Fibroblast of gingiva (primary cell): ENCODE measurements around the gene CEP164.

ENCODE experiments used
- DNase-seq: peaks from one replicate; pipeline ENCODE4 v3.0.0-alpha.2; 2011; ENCODE audit warnings: low read depth

The CEP164 gene

DNA sequence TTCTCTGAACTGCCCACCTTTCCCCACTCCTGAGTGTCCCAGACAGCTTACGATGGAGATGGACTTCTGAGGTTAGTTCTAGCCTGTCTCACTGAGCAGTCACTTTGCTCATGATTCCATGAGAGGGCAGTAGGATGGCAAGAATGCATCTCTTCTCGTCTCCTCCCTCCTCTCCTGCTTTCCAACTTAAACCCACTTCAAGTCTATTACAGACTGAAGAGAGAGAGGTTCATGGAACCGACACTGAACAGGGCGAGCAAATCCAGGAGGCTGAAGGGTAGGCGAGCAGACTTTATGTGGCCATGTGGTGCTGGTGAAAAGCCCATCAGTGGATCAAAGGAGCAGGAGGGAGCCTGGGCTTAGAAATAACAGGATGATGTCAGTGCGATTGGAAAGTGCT lies 38.6 kb downstream of the CEP164 start:
- DNase-seq: no peak

DNA sequence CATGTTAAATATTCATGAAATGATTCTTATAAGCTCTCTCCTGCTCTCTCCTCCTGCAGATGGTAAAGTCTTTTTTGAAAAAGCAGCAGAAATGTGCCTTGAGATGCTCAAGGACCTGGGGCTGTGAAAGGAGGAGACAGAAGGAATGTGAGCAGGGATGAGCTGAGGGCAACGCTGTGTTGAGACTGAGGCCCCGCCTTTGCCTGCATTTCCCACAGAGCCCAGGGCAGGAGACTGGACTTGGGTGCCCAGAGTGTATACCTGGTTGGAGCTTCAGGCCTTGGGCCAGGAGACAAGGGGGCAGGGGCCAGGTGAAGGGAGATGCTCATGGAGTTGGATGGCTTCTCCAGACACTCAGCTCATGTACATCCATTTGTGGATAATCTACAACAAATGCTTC lies 39.2 kb downstream of the CEP164 start:
- no peak for DNase-seq

DNA sequence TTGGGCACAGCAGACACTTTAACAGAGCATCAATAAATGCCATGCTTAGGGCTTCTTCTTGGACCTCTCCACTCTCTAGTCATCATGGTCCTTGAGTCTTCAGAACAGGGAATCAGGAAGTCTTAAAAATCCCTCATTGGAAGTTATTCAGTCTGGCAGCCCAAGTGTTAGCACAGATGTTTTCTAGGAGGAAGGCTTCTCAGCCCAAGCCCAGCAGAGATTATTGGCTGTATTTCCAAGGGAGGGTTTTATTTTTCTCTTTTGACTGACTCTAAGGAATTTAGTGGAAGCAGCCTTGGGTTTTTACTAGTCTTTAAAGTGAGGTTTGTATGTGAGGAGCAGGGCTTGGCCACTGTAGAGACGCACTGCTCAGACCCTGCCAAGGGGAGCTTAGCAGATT lies 41.9 kb downstream of the CEP164 start:
- DNase-seq: no peak

DNA sequence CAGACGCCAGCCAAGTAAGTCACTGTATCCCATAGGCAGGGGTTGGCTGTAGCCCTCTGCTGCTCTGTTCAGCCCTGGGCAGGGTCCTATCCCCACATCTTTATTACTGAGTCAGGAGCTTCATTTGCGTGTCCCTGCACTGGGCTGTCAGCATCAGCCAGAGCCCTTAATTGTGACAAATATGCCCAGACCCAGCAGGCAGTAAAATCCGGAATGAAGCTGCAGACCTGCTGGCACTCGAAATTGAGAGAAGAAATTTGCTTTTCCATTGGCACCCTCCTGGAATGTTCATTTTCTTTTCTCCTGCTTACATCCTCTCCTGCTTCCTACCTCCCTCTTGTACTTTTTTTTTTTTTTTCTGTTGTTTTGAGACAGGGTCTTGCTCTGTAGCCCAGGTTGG lies 43.8 kb downstream of the CEP164 start:
- no peak for DNase-seq

DNA sequence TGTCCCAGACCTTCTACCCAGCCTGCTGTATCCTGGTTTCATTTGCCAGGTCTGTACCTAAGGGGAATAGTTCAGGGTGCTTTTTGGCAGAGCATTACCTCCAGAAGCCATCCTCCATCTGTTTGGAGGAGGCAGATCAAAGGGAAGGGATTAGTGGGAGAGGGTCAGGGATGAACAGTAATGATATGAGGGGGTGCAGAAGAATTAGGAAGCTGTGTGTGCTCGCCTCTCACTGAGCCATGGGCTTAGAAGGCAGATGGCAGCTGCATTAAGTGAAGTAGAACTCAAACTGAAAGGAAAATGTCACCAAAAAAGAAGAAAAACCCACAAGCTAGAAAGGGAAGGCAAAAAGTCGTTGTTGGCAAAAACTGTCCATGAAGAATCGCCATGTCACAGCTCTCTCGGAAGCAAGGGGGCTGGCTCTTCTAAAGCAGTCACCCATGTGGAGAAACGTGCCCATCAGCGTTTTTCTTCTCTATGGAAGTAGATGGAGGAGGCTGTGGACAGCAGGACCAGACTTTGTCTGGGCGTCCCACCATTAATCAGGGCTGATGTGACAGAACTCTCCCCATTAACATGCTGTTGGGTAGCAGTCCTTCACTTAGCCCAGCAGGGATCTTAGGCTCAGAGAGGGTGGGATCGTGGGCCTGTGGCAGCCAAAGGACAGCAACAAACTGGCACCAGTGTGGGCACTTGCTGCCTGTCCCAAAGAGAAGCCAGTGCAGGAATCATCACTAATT lies 46.8 kb downstream of the CEP164 start:
- no peak for DNase-seq

DNA sequence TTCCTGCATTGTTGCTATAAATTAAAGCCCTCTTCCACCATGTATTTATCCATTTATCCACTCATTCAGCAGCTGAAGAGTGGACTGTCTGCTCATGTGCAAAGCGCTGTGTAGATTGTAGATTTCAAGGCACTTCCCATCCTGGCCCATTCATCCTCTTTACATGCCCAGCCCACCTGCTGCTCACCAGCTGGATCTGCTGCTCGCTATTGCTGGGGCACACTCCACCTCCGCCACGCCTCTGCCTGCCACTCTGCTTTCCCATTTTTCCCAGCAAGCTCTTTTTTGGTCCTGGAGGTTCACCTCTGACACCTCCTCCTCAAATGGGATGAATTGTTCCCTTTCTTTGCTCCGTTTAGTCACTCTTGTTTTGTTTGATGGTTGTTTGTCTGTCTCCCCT lies 48.3 kb downstream of the CEP164 start:
- DNase-seq: no peak

DNA sequence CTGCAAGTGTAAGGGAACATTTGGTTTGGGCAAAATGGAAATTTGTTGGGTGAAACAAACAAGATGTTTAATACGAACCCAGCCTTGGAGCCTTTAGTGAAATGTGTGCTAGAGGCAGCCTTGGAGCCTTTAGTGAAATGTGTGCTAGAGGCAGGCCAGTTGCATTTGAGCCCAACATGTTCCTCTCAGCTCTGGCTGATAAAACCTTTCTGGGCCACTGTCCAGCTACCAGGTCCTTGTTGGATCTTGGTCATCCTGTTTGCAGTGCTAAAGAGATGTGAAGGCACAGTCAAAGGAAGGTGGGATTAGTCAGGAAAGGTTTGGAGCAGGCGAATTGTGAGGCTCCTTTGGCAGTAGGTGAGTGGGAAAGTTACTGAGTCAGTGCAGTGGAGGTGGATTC lies 48.9 kb downstream of the CEP164 start:
- no peak for DNase-seq

DNA sequence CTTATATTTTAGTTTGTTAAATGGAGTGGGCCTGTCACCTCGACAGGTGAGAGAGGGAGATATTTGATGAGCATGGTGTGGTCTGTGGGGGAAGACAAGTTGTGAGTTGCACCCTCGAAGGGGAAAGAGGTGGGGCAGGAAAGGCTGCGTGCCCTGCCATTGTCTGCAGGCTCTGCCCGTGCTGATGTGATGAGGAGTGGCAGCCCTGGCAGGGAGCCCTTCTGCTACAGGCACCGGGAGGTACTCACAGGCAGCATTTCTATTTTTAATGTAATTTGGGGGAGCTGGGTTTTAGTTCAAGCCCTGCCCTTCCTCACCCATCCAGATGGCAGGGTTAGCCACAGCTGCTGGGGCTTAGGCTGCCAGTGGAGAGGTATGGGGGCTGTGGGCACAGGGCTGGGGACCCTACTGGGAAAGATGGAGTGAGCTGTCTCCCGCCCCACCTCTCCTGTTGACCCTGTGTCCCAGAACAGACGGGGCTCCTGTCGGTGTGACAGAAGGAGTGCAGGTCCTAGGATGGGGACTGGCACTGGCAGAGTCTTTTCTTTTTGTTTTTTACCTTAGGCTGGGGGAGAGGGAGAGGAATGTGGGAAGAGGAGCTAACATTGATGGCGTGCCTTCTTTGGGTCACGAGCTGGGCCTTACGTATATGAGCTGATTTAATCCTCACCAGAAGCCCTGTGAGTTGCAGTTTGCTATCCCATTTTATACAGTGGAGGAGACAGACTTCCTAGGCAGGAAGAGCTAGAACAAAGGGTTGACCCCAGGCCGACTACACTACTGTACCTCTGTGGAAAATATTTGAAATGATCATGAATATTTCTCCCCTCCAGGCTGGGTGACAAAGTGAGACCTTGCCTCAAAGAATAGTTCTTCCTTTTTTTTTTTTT lies 51.6 kb downstream of the CEP164 start:
- no peak for DNase-seq

DNA sequence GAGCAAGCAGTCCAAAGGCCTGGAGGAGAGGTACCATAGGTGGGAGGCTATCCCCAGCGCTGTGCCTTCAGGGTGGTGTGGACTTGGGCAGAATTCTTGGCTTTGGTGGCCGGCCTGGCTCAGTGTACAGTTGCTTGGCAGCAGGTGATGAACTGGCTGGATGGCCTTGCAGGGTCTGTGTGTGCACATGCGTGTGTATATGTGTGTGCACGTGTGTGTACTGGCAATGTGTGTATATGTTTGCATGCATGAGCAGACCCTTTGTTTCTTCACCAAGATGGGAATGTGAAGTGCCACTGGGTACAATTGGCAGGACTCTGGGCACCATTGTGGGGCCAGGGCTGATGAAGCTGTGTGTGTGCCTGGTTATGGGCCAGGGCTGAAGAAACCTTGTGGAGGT lies 53.0 kb downstream of the CEP164 start:
- DNase-seq: no peak

DNA sequence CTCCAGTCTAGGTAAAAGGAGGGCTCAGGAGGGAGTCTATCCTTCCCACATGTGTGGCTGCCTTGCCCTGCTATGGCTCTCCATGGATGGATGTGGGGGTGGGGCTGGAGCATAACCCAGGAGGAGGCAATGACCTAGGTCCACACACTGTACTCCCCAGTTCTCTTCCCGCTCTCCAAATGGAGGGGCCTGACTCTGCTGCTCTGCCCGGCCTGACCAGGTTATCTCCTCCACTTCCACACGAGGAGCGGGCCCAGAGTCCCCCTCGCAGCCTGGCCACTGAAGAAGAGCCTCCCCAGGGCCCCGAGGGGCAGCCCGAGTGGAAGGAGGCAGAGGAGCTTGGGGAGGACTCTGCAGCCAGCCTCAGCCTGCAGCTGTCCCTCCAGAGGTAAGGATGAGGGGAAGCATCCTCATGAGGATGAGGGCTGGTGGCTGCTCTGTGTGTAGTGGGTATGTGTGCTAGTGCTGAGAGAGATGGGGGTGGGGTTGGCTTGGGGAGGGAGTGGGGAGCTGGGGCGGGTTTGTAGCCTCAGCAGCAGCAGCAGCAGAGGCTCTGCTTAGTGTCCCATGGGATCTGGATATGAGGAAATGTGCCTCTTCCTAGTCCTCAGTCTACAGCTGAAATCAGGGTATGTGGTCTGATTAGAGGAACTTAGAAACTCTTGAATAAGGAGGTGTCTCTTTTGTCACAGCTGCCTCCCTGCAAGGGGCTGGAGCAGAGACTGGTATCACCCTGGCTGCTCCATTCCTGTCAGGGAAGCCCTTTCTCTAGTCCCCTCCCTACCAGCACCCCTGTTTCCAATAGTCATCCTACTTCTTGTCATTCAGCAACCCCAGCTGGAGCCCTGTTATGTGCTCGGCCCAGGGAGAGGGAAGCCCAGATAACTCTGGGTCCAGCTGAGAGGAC lies 54.1 kb downstream of the CEP164 start:
- no peak for DNase-seq

DNA sequence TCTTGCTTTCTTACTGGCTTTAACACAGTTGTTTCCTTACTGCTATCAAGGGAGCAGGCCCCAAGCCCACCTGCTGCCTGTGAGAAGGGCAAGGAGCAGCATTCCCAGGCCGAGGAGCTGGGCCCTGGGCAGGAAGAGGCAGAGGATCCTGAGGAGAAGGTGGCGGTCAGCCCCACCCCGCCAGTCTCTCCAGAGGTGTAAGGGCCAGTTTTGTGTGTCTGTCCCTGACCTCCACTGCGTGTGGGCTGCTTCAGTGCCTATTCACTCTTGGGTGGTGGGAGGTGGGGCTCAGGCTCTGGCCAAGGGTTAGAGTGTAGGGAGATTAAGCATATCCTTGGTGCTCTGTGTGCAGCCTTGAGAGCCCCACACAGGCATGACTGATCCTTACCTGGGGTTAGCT lies 55.1 kb downstream of the CEP164 start:
- DNase-seq: no peak

DNA sequence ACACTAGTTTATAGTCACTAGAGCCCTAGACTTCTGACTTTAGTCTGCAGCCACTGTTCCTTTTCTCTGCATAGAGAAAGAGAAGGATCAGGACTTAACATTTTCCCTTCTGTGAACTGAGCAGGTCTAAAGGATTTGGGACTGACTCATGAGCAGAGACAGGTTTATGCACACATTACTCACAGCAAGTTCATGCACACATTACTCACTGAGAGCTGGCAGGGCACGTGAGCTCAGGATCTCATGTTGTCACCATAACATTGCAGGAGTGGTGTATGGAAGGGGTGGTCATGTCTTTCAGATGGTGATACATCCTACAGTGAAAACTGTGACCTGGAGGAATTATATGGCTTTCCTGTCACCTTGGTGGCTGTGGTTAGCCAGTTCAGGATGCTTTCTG lies 56.4 kb downstream of the CEP164 start:
- peak; percentile 58 for DNase-seq

DNA sequence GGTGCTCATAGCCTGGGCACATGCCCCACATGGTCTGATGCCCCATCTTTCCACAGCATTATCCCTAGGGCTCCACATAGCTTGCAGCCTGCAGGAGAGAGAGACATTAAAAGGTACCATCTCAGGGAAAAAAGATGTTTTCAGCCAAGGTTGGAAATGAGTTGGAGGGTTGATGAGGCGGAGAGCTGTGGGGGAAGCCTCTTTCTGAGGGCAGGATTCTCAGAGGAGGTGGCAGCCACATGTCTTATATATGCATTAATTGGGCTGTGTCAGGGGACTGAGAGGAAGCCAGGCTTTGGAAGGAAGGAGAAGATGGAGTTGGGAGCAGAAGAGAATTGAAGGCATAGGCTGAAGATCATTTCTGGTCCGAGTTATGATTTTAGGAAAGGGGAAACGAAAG lies 57.8 kb downstream of the CEP164 start:
- DNase-seq: no peak

DNA sequence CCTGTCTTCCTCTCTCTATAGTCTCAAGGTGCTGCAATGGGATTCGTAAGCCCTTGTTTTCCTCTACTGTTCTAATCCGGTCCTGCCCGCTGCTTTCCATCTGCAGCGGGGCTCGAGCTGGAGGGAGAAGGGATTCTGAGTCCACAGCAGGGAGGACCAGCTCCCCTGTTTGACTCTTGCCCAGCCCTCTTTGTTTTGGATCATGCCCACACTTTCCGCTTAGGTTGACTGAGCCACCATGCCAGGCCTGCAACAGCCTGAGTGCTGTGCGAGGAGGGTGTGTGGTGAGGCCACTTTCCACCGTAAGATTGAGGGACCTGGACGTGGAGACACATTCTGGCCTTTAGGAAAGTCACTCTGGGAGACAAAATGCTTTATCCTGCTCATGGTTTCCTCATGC lies 58.3 kb downstream of the CEP164 start:
- no peak for DNase-seq

DNA sequence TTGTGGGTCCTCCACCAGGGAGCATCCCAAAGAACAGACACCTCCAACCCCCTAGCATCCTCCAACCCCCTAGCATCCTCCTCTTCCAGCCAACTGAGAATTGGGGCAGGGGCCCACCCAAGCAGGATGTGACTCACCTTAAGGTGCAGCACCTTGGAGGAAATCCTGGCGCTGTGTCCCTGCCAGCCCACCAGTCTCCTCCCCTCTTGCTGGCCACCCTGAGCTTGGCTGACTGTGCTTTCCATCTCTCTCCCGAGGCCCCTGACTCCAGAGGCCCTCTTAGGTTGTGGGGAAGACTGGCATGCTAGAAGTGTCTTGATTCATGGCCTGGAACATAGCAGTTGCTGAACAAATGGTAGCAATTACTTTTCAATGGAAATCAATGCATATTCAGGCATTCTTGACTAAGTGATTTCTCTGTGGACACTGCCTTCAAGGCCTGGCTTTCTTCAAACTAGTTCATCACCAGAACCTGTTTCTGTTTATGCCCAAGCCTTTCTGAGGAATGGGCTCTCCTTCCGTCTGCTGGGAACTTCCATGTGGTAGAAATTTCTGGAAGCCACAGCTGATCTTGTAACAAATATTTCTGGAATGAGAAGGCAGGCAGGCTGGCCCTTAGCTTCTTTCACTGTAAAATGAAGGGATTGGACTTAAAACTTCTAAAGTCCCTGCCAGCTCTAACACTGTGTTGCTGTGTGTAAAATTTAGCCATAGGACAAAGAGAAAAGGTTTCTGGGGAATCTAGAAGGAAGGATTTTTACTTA lies 60.5 kb downstream of the CEP164 start:
- DNase-seq: peak; percentile 63

DNA sequence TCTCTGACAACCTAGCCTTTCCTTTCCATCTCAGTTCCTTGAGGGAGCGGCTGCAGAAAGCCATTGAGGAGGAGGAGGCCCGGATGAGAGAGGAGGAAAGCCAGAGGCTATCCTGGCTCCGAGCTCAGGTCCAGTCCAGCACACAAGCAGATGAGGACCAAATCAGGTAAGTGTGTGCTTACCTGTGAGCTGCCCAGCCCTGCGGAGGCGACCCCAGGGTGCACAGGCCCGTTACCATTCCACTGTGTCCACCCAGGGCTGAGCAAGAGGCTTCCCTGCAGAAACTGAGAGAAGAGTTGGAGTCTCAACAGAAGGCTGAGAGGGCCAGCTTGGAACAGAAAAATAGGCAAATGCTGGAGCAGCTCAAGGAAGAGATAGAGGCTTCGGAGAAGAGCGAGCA lies 63.1 kb downstream of the CEP164 start:
- DNase-seq: no peak

DNA sequence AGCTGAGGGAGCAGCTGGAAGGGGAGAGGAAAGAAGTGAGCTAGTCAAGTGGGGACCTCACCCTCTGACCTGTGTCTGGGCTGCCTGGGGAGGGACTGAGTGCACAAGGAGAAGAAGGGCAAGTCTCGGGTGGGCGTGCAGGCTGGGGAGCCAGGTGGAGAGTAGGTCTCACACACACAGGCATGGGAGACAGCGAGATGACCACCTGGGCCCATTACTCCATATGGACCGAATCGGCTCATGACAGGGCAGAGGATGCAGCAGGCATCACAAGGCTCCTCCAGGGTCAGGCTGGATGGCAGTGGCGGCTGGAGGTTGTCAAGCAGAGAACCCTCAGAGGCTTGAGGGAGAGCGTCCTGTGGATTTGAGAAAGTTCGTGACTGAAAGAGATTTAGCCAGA lies 63.5 kb downstream of the CEP164 start:
- DNase-seq: no peak

DNA sequence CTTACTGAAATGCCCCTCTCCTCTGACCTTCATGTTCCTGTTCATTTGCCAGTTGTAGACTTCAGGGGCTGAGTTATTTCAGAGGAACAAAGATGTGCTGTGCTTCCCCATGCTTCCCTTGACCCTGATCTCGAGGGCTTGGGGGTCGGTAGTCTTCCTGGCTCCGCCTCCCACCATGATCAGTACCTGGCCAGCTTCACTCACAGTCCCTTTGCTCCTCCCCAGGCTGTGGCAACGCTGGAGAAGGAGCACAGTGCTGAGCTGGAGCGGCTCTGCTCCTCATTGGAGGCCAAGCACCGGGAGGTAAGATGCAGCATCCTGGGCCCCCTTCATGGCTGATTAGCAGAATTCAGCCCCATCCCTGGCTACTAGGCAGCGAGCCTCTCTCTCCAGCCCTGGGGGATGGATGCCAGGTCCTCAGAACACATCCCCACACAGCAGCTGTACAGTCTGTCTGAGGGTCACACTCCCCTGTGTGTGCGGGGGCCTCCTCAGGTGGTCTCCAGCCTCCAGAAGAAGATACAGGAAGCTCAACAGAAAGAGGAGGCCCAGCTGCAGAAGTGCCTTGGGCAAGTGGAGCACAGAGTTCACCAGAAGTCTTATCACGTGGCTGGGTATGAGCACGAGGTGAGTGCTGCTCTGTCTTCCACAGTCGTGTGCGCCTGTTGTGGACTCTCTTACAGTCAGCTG lies 64.5 kb downstream of the CEP164 start:
- no peak for DNase-seq

DNA sequence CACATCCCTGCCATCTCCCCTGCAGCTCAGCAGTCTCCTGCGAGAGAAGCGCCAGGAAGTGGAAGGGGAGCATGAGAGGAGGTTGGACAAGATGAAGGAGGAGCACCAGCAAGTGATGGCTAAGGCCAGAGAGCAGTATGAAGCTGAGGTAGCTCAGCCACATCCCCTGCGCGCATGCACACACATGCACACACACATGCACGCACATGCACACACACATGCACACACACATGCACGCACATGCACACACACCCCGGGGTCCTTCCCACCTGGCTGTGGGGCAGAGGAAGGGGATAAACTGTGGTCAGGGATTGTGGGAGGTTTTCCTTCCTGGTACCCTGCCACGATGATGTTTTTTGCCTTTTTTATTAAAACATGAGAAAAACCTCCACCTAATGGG lies 65.3 kb downstream of the CEP164 start:
- DNase-seq: no peak

DNA sequence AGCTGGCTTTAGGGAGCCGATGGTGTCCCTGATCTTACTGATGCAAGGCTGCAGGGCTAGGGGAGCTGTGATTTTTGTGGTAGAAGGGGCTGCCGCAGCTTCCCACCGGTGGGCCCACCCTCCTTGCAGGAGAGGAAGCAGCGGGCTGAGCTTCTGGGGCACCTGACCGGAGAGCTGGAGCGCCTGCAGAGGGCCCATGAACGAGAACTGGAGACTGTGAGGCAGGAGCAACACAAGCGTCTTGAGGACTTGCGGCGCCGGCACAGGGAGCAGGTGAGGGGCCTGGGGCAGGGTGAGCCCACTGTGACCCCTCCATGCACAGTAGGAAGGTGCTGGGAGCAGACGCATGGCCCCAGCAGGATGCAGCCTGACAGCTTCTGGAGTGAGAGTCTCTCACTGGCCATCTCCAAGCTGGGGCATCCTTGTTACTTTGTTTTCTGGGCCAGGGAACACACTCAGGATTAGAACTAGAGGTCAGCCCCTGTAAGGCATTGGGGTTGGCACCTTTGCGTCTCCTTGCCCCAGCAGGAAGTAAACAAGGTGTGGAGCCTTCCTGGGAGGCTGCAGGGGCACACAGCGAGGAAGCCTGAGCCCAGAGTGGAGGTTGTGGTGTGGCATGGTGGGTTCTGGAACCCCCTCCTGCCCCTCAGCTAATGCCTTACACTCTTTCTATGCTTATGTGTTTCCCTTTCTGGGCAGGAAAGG lies 66.7 kb downstream of the CEP164 start:
- no peak for DNase-seq

DNA sequence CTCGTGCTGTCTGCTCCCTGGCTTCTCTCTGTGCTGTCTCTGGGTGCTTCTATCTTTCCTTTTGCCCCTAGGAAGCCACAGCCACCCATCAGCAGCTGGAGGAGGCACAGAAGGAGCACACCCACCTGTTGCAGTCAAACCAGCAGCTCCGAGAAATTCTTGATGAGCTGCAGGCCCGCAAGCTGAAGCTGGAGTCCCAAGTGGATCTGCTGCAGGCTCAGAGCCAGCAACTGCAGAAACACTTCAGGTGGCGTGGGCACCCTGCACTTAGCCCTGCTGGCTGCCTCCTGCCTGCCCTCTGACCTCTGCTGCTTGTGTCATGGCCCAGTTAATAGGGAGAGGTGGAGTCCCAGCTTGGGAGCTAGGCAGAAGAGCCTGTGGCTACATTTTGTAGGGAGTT lies 67.8 kb downstream of the CEP164 start:
- DNase-seq: no peak
